HK-2 (cell line): Measurements from ENCODE around the gene SFXN5.

Experiments used
- DNase-seq: peaks from one replicate; pipeline ENCODE4 v3.0.0-alpha.2; 2018; ENCODE audit not compliant: unreplicated experiment

The SFXN5 gene

GRCh38 chr2:72956936-72957335 is 114.6 kb downstream of the SFXN5 start:
- no peak for DNase-seq

DNA sequence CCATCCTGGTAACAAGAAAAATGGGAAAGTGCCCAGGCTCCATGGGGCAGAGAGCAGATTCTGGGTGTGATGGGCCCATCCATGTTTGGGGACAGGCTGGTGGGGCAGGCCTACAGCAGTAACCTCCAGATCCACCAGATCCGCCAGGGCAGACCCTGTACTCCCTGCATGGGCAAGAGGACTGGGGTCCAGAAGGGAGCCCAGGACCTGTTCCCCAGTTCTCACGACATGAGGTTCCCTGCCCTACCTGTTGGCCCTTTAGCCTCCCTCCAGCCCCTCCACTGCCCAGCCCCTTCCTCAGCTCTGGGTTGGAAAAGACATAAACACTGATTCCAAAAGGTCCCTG is 115.5 kb downstream of the SFXN5 start:
- DNase-seq = no peak

GRCh38 chr2:72955228-72956049 is 116.1 kb downstream of the SFXN5 start:
- DNase-seq = no peak

GRCh38 chr2:72954376-72955227 is 116.9 kb downstream of the SFXN5 start:
- no peak for DNase-seq

GRCh38 chr2:72953976-72954375 is 117.5 kb downstream of the SFXN5 start:
- no peak for DNase-seq

DNA sequence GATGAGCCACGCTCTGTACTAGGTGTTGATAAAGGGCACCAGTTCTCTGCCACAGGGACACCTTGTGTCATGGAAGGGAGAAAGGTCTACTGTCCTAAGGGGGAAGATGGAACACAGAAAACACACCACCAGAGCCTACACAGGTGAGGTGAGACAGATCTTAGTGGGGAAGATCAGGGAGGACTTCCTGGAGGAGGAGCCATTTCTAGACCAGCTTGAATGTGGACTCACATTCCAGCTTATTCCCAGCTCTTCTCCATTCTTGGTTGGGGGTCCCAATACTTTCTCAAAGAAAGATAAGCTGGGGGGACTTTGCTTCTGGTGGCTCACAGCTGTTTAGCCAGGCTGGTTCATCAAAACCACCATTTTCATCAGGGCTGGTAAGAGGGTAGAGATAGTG is 118.0 kb downstream of the SFXN5 start:
- no peak for DNase-seq

- DNase-seq = no peak
Measured at GRCh38 chr2:72952961-72953360, 118.6 kb downstream of the SFXN5 start.

GRCh38 chr2:72952110-72952823 is 119.2 kb downstream of the SFXN5 start:
- no peak for DNase-seq

- no peak for DNase-seq
Measured at GRCh38 chr2:72951303-72952095, 120.0 kb downstream of the SFXN5 start.

- no peak for DNase-seq
Measured at GRCh38 chr2:72950558-72951255, 120.8 kb downstream of the SFXN5 start.

DNA sequence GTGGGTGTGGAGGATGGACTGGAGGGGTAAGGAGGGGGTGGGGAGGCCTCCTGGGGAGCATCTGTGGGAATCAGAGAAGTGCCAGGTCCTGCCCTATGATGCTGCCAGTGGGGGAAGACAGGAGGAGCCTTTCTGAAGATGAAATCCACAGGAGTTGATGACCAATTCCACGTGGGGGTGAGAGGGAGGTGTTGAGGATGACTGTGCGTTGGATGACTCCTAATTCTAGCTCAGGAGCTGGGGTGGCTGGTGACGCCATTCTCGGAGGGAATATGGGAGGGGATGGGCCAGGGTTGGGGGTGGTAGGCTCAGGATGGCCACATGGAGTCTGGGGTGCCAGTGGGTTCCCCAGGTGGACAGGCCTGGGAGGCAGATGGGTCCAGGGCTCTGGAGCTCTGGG is 121.9 kb downstream of the SFXN5 start:
- DNase-seq = no peak

DNA sequence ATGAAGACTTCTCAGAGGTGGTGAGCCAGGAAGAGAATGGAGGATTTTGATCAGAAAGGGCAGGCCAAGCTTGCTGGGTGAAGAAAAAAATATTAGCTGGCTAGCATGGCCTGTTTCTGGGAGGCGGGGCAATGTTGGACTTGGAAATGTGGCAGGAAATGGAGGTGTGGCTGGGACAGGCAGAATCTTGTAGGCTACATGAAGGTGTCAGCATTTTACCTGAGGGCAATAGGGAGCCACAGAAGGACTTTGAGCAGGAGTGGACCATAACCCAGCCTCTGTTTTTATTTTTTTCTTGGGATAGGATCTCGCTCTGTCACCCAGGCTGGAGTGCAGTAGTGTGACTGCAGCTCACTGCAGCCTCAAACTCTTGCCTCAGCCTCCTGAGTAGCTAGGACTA is 122.5 kb downstream of the SFXN5 start:
- DNase-seq = no peak

DNA sequence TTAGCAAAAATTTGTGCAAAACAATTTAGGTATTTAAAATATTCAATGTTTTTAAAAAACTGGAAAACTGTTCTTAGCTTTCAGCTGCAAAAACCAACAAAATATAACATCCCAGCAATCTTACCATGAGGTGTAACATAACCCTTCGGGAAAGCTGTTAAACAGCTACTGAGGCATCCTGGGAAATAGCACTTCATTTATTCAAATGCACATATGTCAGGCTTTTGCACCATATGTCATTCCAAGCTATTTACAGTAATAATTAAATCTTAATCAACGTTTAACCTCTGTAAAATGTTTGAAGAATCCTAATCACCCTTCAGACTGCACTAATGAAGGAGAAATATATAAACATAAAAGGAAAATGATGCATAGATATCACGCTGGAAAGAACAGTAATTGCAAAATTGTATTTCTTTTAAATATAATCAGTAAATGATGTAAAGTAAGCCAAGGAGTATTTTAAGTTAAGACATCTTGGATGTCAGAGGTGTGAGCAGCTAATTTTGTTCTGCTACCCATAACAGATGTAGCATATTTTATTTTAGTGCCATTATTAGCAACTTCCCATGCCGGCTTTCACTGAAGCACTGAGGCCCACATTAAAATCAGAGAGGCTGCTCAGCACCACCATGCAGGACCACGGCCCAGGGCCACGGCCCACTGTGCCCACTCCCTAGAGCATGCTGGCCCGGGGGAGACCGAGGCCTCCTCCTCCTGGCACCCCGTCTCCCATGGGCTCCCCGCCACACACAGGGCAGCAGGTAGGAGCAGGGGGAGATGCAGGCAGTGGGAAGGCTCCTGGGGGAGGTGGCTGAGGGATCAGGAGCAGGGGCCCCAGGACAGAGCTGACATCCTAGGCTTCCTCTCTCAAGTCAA is 123.3 kb downstream of the SFXN5 start:
- DNase-seq = no peak

GRCh38 chr2:72946466-72946865 is 125.0 kb downstream of the SFXN5 start:
- no peak for DNase-seq

GRCh38 chr2:72945450-72946019 is 126.0 kb downstream of the SFXN5 start:
- DNase-seq = no peak

GRCh38 chr2:72944804-72945449 is 126.6 kb downstream of the SFXN5 start:
- DNase-seq = no peak

DNA sequence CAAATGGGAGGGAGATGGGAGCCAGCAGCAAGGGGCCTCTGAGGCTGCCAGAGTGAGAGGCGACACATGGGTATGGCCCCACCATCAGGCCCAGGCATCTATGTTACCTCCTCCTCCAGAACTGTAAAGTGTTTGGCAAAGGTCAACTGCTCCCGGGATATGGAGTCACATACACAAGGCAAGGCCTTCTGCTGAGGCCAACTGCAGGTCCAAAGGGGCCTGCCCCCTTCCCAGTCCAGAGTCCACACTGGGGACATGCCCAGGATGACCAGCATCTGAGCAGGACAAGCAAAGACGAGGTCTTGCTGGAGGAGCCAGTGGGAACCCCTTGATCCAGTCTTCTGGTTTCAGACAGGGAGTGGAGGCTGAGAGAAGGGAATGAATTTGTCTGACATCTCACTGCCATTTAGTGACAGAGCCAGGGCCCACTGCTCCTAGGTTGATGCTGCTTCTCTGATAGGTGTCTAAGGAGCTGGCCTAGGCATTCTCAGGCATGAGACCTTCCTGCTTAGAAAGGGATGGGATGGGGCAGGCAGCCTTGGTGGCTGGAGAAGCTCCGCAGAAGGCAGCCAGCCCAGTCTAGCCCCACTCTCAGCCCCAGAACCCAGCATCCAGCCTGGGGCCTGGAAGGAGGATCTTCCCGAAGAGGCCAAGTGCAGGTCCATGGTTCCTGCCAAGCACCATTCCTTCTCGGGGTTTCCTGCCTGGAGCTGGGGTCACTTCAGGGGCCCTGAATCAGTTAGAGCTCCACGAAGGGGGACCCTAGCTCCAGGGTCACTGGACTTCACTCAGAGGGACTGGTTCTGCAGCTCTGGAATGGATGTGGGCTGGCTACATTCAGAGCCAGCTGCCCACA is 127.7 kb downstream of the SFXN5 start:
- no peak for DNase-seq

GRCh38 chr2:72942881-72943418 is 128.6 kb downstream of the SFXN5 start:
- DNase-seq = no peak
